ENCODE results near the gene ZDHHC12. TPM values are rescaled to one million over a fixed set of nuclear protein-coding genes. Genes with fewer than 3 reads are reported as not detected.

The ZDHHC12 gene
- total RNA-seq, 4 donors from 2014 or later, result 51.5 to 99.4 (median 77.1) TPM

GRCh38 chr9:128757602-128758001 is 33.7 kb upstream of the ZDHHC12 start:
- TF ChIP-seq POLR2A (IDR thresholded peaks at IDR 0.05) (no peak), CTCF (IDR thresholded peaks at IDR 0.05) (no peak)
- no peaks in the 10 kb centered on the region for H3K9me3 ChIP-seq
- H3K4me1 ChIP-seq, result no peaks in the 10 kb centered on the region
- WGBS, 2 donors, result 79 to 93% methylated on average over 6 of the region's 6 CpGs
- H3K27me3 ChIP-seq, result no peaks in the 10 kb centered on the region
- H3K36me3 ChIP-seq, result peaks cover 2 to 29% (median 9%) of the 10 kb centered on the region in 3 donors
- intact Hi-C loops (cut with DNase I), result no loop called here
- no peak overlapping the region for H3K4me3 ChIP-seq
- no peak for DNase-seq
- H3K27ac ChIP-seq, result no peak overlapping the region

DNA sequence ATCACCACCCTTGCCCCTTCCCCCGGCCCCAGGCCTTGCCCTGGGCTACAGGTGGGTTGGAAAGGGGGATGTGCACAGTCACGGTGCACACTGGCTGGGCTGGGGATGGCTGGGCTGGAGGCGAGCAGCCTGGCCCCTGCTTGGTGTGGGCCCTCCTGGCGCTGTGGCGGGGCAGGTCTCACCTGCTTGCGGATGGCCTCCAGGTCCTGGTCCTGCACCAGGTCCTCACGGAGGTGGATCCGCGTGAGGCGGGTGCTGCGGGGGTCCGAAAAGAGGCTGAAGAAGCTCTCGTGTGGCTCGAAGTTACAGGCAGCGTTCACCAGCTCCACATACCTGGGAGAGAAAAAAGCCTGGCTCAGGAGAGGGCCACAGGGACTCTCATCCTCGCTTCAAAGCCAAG is 29.7 kb upstream of the ZDHHC12 start:
- intact Hi-C loops (cut with DNase I), result no loop called here
- TF ChIP-seq POLR2A (IDR thresholded peaks at IDR 0.05) (no peak), CTCF (IDR thresholded peaks at IDR 0.05) (no peak)
- Histone ChIP-seq H3K27me3 (no peaks in the 10 kb centered on the region), H3K4me1 (no peaks in the 10 kb centered on the region), H3K4me3 (no peak overlapping the region), H3K9me3 (no peaks in the 10 kb centered on the region), H3K36me3 (peaks cover 12 to 66% (median 21%) of the 10 kb centered on the region in 3 donors), H3K27ac (no peak overlapping the region)
- no peak for DNase-seq
- 89 to 93% methylated on average over 3 to 5 of the region's 16 CpGs for WGBS, 2 donors

- H3K27me3 ChIP-seq, result no peaks in the 10 kb centered on the region
- no peak for TF ChIP-seq CTCF (IDR thresholded peaks at IDR 0.05)
- TF ChIP-seq POLR2A (IDR thresholded peaks at IDR 0.05), result no peak
- intact Hi-C loops (cut with DNase I), result no loop called here
- DNase-seq, result no peak
- 89 to 94% methylated on average over 10 to 12 of the region's 22 CpGs for WGBS, 2 donors
- peaks cover 12 to 91% (median 21%) of the 10 kb centered on the region in 3 donors for H3K36me3 ChIP-seq
- H3K27ac ChIP-seq, result no peak overlapping the region
- H3K4me1 ChIP-seq, result no peaks in the 10 kb centered on the region
- no peak overlapping the region for H3K4me3 ChIP-seq
- no peaks in the 10 kb centered on the region for H3K9me3 ChIP-seq
Observed at GRCh38 chr9:128750926-128751595, 27.1 kb upstream of the ZDHHC12 start.

DNA sequence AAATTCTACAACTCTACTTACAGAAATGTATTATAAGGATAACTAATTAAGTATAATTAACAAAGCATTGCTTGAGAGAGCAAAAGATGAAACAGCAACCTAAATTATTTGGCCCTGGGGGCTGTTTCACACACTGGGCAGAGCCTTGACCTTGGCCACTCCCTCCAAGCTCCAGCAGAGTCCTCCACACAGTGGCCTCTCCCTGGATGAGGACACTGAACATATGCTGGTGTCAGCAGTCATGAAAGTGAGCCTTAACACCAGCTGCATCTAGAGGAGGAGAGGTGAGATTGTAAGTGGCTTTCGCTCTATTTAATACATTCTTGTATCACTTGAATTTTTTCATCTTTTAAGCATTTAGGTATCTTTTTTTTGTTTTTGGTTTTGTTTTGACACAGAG is 23.3 kb upstream of the ZDHHC12 start:
- Histone ChIP-seq H3K9me3 (no peaks in the 10 kb centered on the region), H3K27me3 (no peaks in the 10 kb centered on the region), H3K4me1 (no peaks in the 10 kb centered on the region), H3K4me3 (no peak overlapping the region), H3K36me3 (peaks cover 0 to 71% (median 14%) of the 10 kb centered on the region in 3 donors), H3K27ac (no peak overlapping the region)
- intact Hi-C loops (cut with DNase I), result no loop called here
- TF ChIP-seq POLR2A (IDR thresholded peaks at IDR 0.05), result no peak
- no peak for TF ChIP-seq CTCF (IDR thresholded peaks at IDR 0.05)
- no peak for DNase-seq
- 88 to 94% methylated on average over 1 of the region's 1 CpG for WGBS, 2 donors

- WGBS, 2 donors, result 94 to 100% methylated on average over 1 of the region's 1 CpG
- DNase-seq, result no peak
- Histone ChIP-seq H3K9me3 (no peaks in the 10 kb centered on the region), H3K4me1 (no peaks in the 10 kb centered on the region), H3K4me3 (no peak overlapping the region), H3K36me3 (peaks cover 0 to 74% (median 7%) of the 10 kb centered on the region in 3 donors), H3K27ac (no peak overlapping the region), H3K27me3 (no peaks in the 10 kb centered on the region)
- intact Hi-C loops (cut with DNase I), result no loop called here
- TF ChIP-seq POLR2A (IDR thresholded peaks at IDR 0.05) (no peak), CTCF (IDR thresholded peaks at IDR 0.05) (no peak)
Observed at GRCh38 chr9:128743421-128743820, 19.5 kb upstream of the ZDHHC12 start.

Data from esophagus squamous epithelium (tissue), 5 donors.